ENCODE measurements around the gene TEX51.
A peak's percentile ranks its signal among the peaks of the same experiment; 100 is the strongest.

The TEX51 gene

DNA sequence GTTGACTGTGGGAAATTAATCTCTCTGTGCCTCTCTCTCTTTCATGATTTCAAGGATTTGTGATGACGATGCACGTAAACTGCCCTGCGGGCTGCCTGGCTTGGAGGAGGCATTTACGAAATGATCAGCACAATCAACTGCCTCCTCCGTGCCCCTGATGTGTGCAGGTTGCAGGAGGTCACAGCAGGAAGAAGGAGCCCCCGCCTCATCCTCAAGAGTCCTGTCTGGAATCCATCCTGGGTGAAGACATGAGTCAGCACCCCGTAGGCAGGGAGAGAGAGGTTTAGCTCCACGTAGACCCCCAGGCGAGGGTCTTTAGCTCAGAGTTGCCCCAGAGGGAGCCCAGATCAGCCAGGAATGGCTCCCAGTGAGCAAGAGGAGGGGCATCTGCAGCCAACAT is 17.1 kb upstream of the TEX51 start:
- Histone ChIP-seq H3K27ac (ENCODE audit: insufficient read depth in 1 of 2, low read depth in 1 of 2, low read length in 2 of 2, poor library complexity in 1 of 2, severe bottlenecking in 2 of 2) (no peak overlapping the region), H3K9me3 (ENCODE audit: control extremely low read depth in 1 of 5, control insufficient read depth in 4 of 5, insufficient read depth in 2 of 5, low read depth in 1 of 5, low read length in 4 of 5) (peaks cover 0 to 5% (median 0%) of the 10 kb centered on the region in 5 experiments), H3K4me3 (ENCODE audit: control insufficient read depth in 1 of 7, extremely low read depth in 1 of 7, insufficient read depth in 4 of 7, low read depth in 2 of 7, low read length in 6 of 7) (no peak overlapping the region), H3K4me1 (ENCODE audit: control extremely low read depth in 1 of 4, control insufficient read depth in 4 of 4, insufficient read depth in 4 of 4, low read length in 3 of 4) (peaks cover 0 to 10% (median 8%) of the 10 kb centered on the region in 4 experiments), H3K36me3 (ENCODE audit: control insufficient read depth in 4 of 4, insufficient read depth in 4 of 4, low read length in 3 of 4) (no peaks in the 10 kb centered on the region), H3K27me3 (replicated peaks in 2 of 5; ENCODE audit: control insufficient read depth in 4 of 5, insufficient read depth in 5 of 5, low read length in 4 of 5) (peaks cover 0 to 12% (median 2%) of the 10 kb centered on the region in 5 experiments)
- DNase-seq = no peak
- WGBS (ENCODE audit: insufficient coverage) = 93% methylated on average over 8 of the region's 9 CpGs
- CTCF ChIA-PET = no interaction called here
- POLR2A ChIA-PET = no interaction called here

DNA sequence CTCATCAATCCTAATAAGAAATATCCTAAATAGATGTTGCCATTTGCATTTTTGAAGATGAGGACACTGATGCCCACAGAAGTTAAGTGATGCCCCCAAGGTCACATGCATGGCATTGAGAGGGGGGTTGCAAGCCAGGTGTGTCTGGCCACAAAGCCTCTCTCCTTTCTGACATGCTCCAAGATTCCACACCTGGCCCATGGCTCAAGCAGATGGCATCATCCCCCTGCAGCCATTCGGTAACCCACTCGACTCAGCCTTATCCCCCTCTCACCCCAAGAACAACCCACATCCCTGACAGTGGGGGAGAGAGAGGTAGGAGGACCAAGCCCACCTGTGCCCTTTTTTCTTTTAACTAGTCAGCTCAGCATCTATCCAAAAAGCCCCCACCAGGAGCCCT is 16.5 kb upstream of the TEX51 start:
- 0% methylated on average over 1 of the region's 2 CpGs for WGBS (ENCODE audit: insufficient coverage)

DNA sequence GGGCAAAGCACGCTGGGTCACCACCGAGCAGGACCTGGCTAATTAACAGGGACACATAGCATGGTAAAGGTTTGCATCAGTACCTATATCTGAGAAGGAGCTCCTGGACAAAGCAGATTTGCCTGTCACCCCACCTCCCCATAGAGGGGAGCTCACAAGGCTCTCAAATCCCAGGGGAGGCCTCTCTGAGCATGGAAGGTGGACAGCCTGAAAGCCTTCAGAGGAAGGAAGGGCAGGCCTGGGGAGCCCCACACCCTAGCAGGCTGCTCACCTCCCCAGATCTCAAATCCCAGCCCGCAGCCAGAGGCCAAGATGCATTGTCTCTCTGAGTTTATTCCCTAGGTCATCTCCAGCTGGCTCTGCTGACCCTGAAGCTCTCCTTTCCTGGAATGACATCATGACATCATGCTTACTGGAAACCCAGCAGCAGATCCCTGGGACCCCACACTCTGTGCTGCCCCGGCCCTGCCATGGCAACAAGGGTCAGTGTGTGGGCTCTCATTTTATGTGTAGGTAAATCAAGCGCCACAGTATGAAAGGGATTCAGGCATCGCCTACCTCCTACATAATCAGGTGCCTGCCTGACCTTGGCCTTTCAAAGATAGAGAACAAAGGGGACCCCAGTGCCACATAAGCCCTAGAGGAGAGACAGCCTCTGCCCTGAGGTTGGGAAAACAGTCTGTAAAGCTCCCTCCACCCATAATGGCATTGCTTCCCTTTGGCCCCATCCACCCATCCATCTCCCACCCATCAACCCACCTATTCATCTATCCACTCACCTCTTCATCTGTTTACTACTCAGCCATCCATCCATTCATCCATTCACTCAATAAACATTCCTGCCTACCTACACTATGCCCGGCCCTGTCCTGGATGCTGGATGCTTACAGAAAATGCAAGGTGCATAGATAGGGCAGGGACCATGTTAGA is 15.7 kb upstream of the TEX51 start:
- H3K27me3 ChIP-seq (replicated peaks in 2 of 5; ENCODE audit: control insufficient read depth in 4 of 5, insufficient read depth in 5 of 5, low read length in 4 of 5) = peaks cover 0 to 12% (median 2%) of the 10 kb centered on the region in 5 experiments
- CTCF ChIA-PET = interaction anchor here (1.3 kb wide), 1 partner anchor 9 kb away, joined by 4 read pairs; no protein-coding TSS in a partner anchor
- H3K4me3 ChIP-seq (ENCODE audit: control insufficient read depth in 1 of 7, extremely low read depth in 1 of 7, insufficient read depth in 4 of 7, low read depth in 2 of 7, low read length in 6 of 7) = no peak overlapping the region
- H3K9me3 ChIP-seq (ENCODE audit: control extremely low read depth in 1 of 5, control insufficient read depth in 4 of 5, insufficient read depth in 2 of 5, low read depth in 1 of 5, low read length in 4 of 5) = no peaks in the 10 kb centered on the region
- H3K4me1 ChIP-seq (ENCODE audit: control extremely low read depth in 1 of 4, control insufficient read depth in 4 of 4, insufficient read depth in 4 of 4, low read length in 3 of 4) = peaks cover 0 to 12% (median 9%) of the 10 kb centered on the region in 4 experiments
- H3K36me3 ChIP-seq (ENCODE audit: control insufficient read depth in 4 of 4, insufficient read depth in 4 of 4, low read length in 3 of 4) = no peaks in the 10 kb centered on the region
- DNase-seq = no peak
- 98% methylated on average over 7 of the region's 7 CpGs for WGBS (ENCODE audit: insufficient coverage)
- no peak overlapping the region for H3K27ac ChIP-seq (ENCODE audit: insufficient read depth in 1 of 2, low read depth in 1 of 2, low read length in 2 of 2, poor library complexity in 1 of 2, severe bottlenecking in 2 of 2)
- POLR2A ChIA-PET = no interaction called here

More for the DNA sequence above, 16.5 kb upstream of the TEX51 start:
- Histone ChIP-seq H3K36me3 (ENCODE audit: control insufficient read depth in 4 of 4, insufficient read depth in 4 of 4, low read length in 3 of 4) (no peaks in the 10 kb centered on the region), H3K4me3 (ENCODE audit: control insufficient read depth in 1 of 7, extremely low read depth in 1 of 7, insufficient read depth in 4 of 7, low read depth in 2 of 7, low read length in 6 of 7) (no peak overlapping the region), H3K9me3 (ENCODE audit: control extremely low read depth in 1 of 5, control insufficient read depth in 4 of 5, insufficient read depth in 2 of 5, low read depth in 1 of 5, low read length in 4 of 5) (peaks cover 0 to under 1% (median 0%) of the 10 kb centered on the region in 5 experiments), H3K27ac (ENCODE audit: insufficient read depth in 1 of 2, low read depth in 1 of 2, low read length in 2 of 2, poor library complexity in 1 of 2, severe bottlenecking in 2 of 2) (no peak overlapping the region), H3K27me3 (replicated peaks in 2 of 5; ENCODE audit: control insufficient read depth in 4 of 5, insufficient read depth in 5 of 5, low read length in 4 of 5) (peaks cover 0 to 12% (median 2%) of the 10 kb centered on the region in 5 experiments), H3K4me1 (ENCODE audit: control extremely low read depth in 1 of 4, control insufficient read depth in 4 of 4, insufficient read depth in 4 of 4, low read length in 3 of 4) (peaks cover 0 to 12% (median 9%) of the 10 kb centered on the region in 4 experiments)
- no peak for DNase-seq
- ChIA-PET POLR2A (no interaction called here), CTCF (no interaction called here)

DNA sequence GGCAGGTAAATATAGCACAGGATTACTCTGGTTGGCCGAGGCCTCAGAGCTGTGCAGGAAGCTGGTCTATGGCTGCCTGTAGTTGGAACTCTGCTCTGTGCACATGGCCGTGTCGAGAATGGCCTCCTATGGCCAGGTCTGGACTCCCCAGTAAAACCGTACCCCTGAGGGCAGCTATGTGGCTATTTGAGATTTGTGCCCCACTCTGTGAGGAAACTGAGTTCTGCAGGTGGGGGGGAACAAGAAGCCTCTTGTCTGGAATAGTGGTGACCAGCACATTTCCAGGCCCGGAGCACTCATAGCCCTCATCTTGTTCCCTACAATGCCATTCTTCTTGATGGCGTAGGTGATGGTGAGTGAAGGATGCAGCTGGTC is 15.0 kb upstream of the TEX51 start:
- H3K27ac ChIP-seq (ENCODE audit: insufficient read depth in 1 of 2, low read depth in 1 of 2, low read length in 2 of 2, poor library complexity in 1 of 2, severe bottlenecking in 2 of 2) = no peak overlapping the region
- H3K4me1 ChIP-seq (ENCODE audit: control extremely low read depth in 1 of 4, control insufficient read depth in 4 of 4, insufficient read depth in 4 of 4, low read length in 3 of 4) = peaks cover 0 to 12% (median 9%) of the 10 kb centered on the region in 4 experiments
- 100% methylated on average over 5 of the region's 6 CpGs for WGBS (ENCODE audit: insufficient coverage)
- no peaks in the 10 kb centered on the region for H3K36me3 ChIP-seq (ENCODE audit: control insufficient read depth in 4 of 4, insufficient read depth in 4 of 4, low read length in 3 of 4)
- no peak overlapping the region for H3K4me3 ChIP-seq (ENCODE audit: control insufficient read depth in 1 of 7, extremely low read depth in 1 of 7, insufficient read depth in 4 of 7, low read depth in 2 of 7, low read length in 6 of 7)
- CTCF ChIA-PET = interaction anchor here (1.3 to 3.1 kb wide), 2 partner anchors 8 to 9 kb away, joined by 4 to 10 read pairs; no protein-coding TSS in a partner anchor
- peaks cover 0 to 13% (median 2%) of the 10 kb centered on the region in 5 experiments for H3K27me3 ChIP-seq (replicated peaks in 2 of 5; ENCODE audit: control insufficient read depth in 4 of 5, insufficient read depth in 5 of 5, low read length in 4 of 5)
- DNase-seq = no peak
- no peaks in the 10 kb centered on the region for H3K9me3 ChIP-seq (ENCODE audit: control extremely low read depth in 1 of 5, control insufficient read depth in 4 of 5, insufficient read depth in 2 of 5, low read depth in 1 of 5, low read length in 4 of 5)
- POLR2A ChIA-PET = no interaction called here

DNA sequence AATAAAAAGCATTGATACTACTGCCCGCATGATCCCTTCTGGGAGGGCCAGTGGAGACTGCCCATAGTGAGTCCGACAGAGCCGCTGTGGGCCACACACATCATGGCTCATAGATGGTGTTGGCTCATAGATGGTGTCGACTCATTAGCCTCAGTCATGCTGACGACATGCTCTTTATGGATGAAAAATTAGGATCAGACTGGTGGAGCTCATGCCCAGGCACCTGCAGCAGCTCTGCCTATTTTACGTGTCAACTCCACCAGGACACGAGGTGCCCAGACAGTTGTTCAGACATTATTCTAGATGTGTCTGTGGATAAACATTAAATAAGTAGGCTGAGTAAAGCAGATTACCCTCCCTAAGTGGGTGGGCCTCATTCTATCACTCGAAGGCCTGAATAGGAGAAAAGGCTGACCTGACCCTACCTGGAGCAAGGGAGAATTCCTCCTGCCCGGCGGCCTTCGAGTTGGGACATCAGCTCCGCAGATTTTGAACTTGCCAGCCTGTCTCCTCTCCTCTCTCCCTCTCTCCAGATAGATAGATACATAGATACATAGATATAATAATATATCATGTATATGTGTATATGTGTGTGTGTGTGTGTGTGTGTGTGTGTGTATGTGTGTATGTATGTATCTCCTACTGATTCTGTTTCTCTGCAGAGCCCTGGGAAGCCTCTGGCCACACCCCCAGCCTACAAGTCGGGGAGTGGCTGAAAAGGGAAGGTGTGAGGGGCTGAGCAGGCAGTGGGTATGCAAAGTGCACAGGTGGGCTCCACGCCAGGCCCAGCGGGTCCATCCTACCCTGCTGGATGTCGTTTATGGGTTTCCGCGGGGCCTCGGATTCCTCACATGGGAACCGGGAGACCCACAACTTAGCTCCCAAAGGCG is 13.6 kb upstream of the TEX51 start:
- CTCF ChIA-PET = interaction anchor here (1.1 to 3.1 kb wide), 2 partner anchors 11 to 22 kb away, joined by 3 to 10 read pairs; no protein-coding TSS in a partner anchor

DNA sequence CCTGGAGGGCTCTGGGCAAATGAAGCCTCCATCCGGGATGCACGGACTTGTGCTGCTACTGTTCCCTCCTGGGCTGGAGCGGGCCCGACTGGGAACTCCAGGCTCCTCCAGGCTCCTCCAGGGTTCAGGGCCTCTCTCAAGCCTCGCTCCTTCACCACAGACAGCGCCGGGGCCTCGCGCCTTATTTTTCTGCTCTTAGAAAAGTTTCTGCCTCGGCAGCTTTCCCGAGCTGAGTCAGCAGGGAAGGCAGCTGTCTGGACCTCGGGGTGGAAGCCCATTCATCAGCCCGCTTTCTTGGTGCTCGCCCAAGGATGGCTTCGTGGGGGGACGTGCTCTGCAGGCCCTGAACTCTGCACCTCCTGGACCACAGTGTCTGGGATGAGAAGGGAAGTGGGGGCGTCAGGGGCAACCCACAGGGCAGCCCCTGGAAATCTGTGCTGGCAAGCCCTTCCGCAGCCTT is 12.9 kb upstream of the TEX51 start:
- WGBS (ENCODE audit: insufficient coverage) = 62% methylated on average over 18 of the region's 18 CpGs
- no peak for DNase-seq
- Histone ChIP-seq H3K9me3 (ENCODE audit: control extremely low read depth in 1 of 5, control insufficient read depth in 4 of 5, insufficient read depth in 2 of 5, low read depth in 1 of 5, low read length in 4 of 5) (no peaks in the 10 kb centered on the region), H3K36me3 (ENCODE audit: control insufficient read depth in 4 of 4, insufficient read depth in 4 of 4, low read length in 3 of 4) (no peaks in the 10 kb centered on the region), H3K4me3 (ENCODE audit: control insufficient read depth in 1 of 7, extremely low read depth in 1 of 7, insufficient read depth in 4 of 7, low read depth in 2 of 7, low read length in 6 of 7) (peak overlapping the region in 4 of 7 experiments; percentile 15 to 70 (median 57)), H3K4me1 (ENCODE audit: control extremely low read depth in 1 of 4, control insufficient read depth in 4 of 4, insufficient read depth in 4 of 4, low read length in 3 of 4) (peaks cover 0 to 12% (median 9%) of the 10 kb centered on the region in 4 experiments), H3K27me3 (replicated peaks in 2 of 5; ENCODE audit: control insufficient read depth in 4 of 5, insufficient read depth in 5 of 5, low read length in 4 of 5) (peaks cover 0 to 15% (median 2%) of the 10 kb centered on the region in 5 experiments), H3K27ac (ENCODE audit: insufficient read depth in 1 of 2, low read depth in 1 of 2, low read length in 2 of 2, poor library complexity in 1 of 2, severe bottlenecking in 2 of 2) (no peak overlapping the region)
- ChIA-PET POLR2A (no interaction called here), CTCF (interaction anchor here (1.0 to 3.1 kb wide), 3 partner anchors 11 to 86 kb away, joined by 3 to 10 read pairs (median 3); no protein-coding TSS in a partner anchor)

More for the DNA sequence above, 13.6 kb upstream of the TEX51 start:
- no peak overlapping the region for H3K27ac ChIP-seq (ENCODE audit: insufficient read depth in 1 of 2, low read depth in 1 of 2, low read length in 2 of 2, poor library complexity in 1 of 2, severe bottlenecking in 2 of 2)
- WGBS (ENCODE audit: insufficient coverage) = 87% methylated on average over 17 of the region's 21 CpGs
- H3K4me1 ChIP-seq (ENCODE audit: control extremely low read depth in 1 of 4, control insufficient read depth in 4 of 4, insufficient read depth in 4 of 4, low read length in 3 of 4) = peaks cover 0 to 12% (median 9%) of the 10 kb centered on the region in 4 experiments
- no peak for DNase-seq
- no peaks in the 10 kb centered on the region for H3K36me3 ChIP-seq (ENCODE audit: control insufficient read depth in 4 of 4, insufficient read depth in 4 of 4, low read length in 3 of 4)
- H3K9me3 ChIP-seq (ENCODE audit: control extremely low read depth in 1 of 5, control insufficient read depth in 4 of 5, insufficient read depth in 2 of 5, low read depth in 1 of 5, low read length in 4 of 5) = no peaks in the 10 kb centered on the region
- POLR2A ChIA-PET = no interaction called here
- no peak overlapping the region for H3K4me3 ChIP-seq (ENCODE audit: control insufficient read depth in 1 of 7, extremely low read depth in 1 of 7, insufficient read depth in 4 of 7, low read depth in 2 of 7, low read length in 6 of 7)
- peaks cover 0 to 13% (median 2%) of the 10 kb centered on the region in 5 experiments for H3K27me3 ChIP-seq (replicated peaks in 2 of 5; ENCODE audit: control insufficient read depth in 4 of 5, insufficient read depth in 5 of 5, low read length in 4 of 5)

All from common myeloid progenitor, CD34-positive (primary cell).